AG10803 (cell line): ENCODE results near the gene EIF3J.

ENCODE experiments used
- DNase-seq: peaks from one replicate; pipeline ENCODE4 v3.0.0; 2010; ENCODE audit warnings: low read depth
- H3K4me3 ChIP-seq: 2 replicates; pipeline ENCODE4 v1.5.1; 2011; ENCODE audit warnings: mild to moderate bottlenecking, low read length, control low read depth
- CTCF ChIP-seq: conservative IDR thresholded peaks from 2 replicates; pipeline ENCODE4 v1.5.1; 2011; ENCODE audit warnings: mild to moderate bottlenecking, low read length, control low read depth, inconsistent platforms

The EIF3J gene

GRCh38 chr15:44532689-44533088 lies 4.3 kb upstream of the EIF3J start:
- TF ChIP-seq CTCF, result 0 out of 2 replicates have a peak, but pooled peaks have one; percentile 16
- DNase-seq, result no peak
- no peak overlapping the region for H3K4me3 ChIP-seq

- TF ChIP-seq CTCF, result no peak
- H3K4me3 ChIP-seq, result no peak overlapping the region
- no peak for DNase-seq
These were observed 1.9 kb upstream of the EIF3J start for GRCh38 chr15:44535092-44535491.

- DNase-seq, result no peak
- no peak for TF ChIP-seq CTCF
- peak overlapping the region; percentile 81 for H3K4me3 ChIP-seq
These were observed 1.2 kb upstream of the EIF3J start for GRCh38 chr15:44535523-44536301.

- H3K4me3 ChIP-seq, result peak overlapping the region; percentile 81
- DNase-seq, result no peak
- TF ChIP-seq CTCF, result peak; percentile 53
These were observed 515 bp upstream of the EIF3J start for GRCh38 chr15:44536302-44536961.

GRCh38 chr15:44537735-44538240 lies 841 bp downstream of the EIF3J start:
- no peak for DNase-seq
- no peak for TF ChIP-seq CTCF
- H3K4me3 ChIP-seq, result peak overlapping the region; percentile 83

- no peak for TF ChIP-seq CTCF
- H3K4me3 ChIP-seq, result no peak overlapping the region; the same call in 1 of the 2 replicates
- peak; percentile 91 for DNase-seq
These were observed 4.5 kb downstream of the EIF3J start for GRCh38 chr15:44541282-44541958.
